ENCODE results near the gene CLINT1.

The CLINT1 gene

GRCh38 chr5:157750320-157750719 lies 108.6 kb downstream of the CLINT1 start:
- DNase-seq = no peak

DNA sequence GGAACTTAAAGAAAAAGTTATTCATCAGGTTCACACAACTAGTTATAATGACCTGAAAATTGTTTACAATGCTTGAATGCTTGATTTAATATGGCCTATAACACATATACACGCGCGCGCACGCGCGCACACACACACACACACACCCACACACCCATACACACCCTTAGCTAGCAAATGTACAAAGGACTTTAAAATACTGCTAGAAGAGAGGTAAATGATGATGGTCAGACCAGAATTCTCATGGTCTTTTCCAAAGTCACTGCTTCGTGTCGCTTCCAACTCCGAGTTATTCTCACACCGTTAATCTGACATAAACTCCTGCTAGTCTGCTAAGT lies 109.5 kb downstream of the CLINT1 start:
- DNase-seq = no peak

DNA sequence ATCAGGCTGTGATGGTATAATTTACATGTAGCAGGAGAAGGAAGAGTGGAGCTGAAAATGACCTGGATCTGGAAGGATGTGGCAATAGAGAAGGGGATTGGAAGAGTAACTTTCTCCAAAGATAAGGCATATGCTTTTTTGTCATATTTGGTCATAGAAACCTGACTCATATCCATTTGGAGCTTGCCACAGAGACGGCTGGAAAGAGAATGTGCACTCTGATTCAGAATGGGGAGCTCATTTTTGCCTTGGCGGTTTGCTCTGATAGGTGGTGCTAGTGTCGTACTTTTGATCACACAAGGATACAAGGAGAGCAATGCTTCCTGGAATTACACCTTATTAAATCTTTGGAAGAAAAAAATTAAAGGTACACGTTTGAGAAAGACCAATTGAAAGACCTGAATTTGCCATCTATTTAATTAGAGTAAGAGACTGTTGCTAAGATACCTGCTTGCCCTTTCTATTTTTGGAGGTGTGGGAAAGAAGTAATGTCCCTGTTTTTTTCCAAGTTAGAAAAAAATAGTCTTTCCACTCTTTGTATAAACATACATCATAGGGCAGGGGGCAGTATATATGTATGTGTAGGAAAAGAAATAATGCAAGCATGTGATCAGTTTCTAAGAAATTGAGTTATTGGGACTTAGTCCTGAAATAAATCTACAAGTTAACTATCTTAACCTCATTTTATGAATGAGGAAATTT lies 110.0 kb downstream of the CLINT1 start:
- DNase-seq = no peak

GRCh38 chr5:157747766-157748700 lies 110.9 kb downstream of the CLINT1 start:
- no peak for DNase-seq

- no peak for DNase-seq
Observed at GRCh38 chr5:157747173-157747740, 111.7 kb downstream of the CLINT1 start.

- no peak for DNase-seq
Observed at GRCh38 chr5:157745041-157745456, 113.9 kb downstream of the CLINT1 start.

DNA sequence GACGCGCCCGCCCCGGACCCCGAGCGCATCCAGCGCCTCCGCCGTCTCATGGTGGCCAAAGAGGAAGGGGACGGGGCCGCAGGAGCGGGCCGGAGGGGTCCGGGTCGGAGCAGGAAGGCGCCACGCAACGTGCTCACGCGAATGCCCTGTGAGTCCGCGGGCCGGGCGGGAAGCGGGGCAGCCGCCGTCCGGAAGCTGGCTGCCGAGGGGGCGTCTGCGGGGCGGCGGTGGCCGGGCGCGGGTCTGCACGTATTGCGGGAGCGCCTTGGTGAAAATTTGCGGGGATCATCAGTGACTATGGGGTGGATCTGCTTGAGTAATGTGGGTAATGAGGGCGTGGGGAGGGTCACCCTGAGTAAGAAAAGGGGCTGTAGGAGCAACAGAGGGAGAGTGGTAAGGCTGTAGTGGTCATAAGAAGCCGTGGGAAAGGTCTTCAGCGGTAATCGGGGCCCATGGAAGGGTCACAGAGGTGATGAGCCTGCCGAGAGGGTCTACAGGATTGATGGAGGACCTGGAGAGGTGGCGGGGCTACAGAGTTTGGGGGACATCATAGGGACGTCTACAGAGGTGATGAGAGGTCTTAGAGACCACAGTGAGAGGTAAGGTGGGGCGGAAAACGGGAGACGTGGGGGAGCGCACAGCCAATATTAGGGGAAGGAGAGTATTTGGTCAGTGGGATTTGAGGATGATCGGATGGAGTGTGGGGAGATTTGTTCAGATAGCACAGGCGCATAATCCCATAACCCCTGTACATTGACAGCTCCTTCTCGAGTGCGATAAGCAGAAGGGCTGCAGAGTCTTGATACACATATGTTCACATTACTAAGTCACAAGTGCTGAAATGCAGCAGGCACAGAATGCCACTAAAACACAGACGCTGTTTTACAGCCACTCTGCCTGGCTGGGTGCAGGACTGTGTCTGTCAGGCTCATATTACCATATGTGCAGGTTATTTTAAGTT lies 114.6 kb downstream of the CLINT1 start:
- DNase-seq = no peak

GRCh38 chr5:157743163-157744050 lies 115.5 kb downstream of the CLINT1 start, which contains the start of gene LSM11:
LSM11 (plus strand) TSS chr5:157743712; CDS start chr5:157743751, 39 bp downstream.
- peak; percentile 18 for DNase-seq

GRCh38 chr5:157741131-157741530 lies 117.8 kb downstream of the CLINT1 start:
- DNase-seq = no peak

- no peak for DNase-seq
Observed at GRCh38 chr5:157740229-157740610, 118.7 kb downstream of the CLINT1 start.

DNA sequence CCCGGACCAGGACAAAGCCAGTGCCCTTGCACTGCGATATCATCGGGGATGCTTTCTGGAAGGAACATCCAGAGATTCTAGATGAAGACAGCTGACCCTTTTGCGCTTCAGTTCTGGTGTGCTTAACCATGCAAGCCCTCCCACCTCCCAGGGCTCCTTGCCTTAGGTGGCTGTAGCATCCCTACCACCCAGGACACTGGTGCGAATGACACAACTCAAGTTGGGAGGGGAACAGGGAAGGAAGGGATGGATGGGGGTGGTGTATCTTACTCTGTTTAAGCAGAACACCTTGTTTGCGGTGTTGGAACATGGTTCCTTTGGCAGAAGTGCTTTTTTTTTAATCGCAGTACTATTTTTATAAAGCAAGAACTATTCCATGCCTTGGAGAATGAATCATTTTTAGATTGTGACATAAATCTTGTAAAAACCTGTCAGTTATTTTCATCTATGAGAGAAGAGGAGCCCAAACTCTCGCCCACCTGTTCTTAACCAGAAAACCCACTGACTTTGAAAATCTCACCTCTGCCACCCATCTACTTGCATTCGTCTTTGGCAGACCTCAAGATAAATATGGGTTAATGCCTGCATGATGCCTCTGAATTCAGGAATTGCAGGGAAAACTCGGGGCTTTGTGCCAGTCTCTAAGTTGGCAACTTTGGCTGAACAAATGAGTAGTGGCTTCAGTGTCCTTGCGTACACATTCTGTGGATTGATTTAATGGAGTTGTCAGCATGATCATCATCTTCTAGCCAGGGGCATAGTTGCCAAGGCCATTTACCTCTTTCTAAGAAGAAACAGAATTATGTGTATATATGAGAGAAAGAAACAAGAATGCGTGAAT lies 119.3 kb downstream of the CLINT1 start:
- DNase-seq = no peak

DNA sequence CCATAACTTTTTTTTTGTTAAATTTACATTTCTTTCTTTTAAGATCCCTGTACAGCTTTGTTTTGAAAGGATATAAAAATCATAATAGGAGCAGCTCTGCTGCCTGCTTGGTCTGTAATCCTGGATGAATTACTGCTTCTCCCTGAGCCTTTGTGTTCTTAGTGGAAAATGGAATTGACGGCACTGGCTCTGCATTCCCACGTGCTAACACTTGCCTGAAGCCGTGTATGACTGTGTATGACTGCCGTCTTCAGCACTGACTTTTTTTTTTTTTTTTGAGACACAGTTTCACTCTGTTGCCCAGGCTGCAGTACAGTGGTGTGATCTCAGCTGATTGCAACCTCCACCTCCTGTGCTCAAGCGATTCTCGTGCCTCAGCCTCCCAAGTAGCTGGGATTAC lies 123.0 kb downstream of the CLINT1 start:
- DNase-seq = no peak
